ENCODE results near the gene SCUBE1.

GRCh38 chr22:43172191-43172590 lies 171.0 kb downstream of the SCUBE1 start:
- TF ChIP-seq POLR2A (IDR thresholded peaks at IDR 0.05) (no peak), CTCF (IDR thresholded peaks at IDR 0.05) (no peak), EP300 (IDR thresholded peaks at IDR 0.05; ENCODE audit: low read depth) (no peak)
